Activated naive CD8-positive, alpha-beta T cell treated with anti-CD3 and anti-CD28 coated beads, Interleukin-2, amount 10 ng/mL, durations not matched to agents 7 days and 5 days (primary cell): ENCODE data around the gene PANK3. TPM values are rescaled to one million over a fixed set of nuclear protein-coding genes. Genes with fewer than 3 reads are reported as not detected.

Experiments used
- ATAC-seq: fragments of 150-1000 bp; cut with Tn5 transposase; one replicate; pipeline ENCODE4 v1.10.0; 2021; ENCODE audit warnings: low read depth, moderate library complexity
- POLR2A ChIA-PET: fragments of 350-600 bp; sonication (Branson Sonifier 250); formaldehyde crosslinking; loops from one replicate; lab custom pipeline; 2021; ENCODE audit warnings: antibody characterized with exemption; lab: Charles Lee
- DNase-seq: peaks from one replicate; pipeline ENCODE4 v3.0.0; 2021
- H3K27ac Mint-ChIP-seq: one replicate; pipeline ENCODE4 v1.8.0; 2022; ENCODE audit warnings: mild to moderate bottlenecking, mixed read lengths
- H3K27me3 Mint-ChIP-seq: one replicate; pipeline ENCODE4 v1.8.0; 2022; ENCODE audit warnings: mild to moderate bottlenecking, moderate library complexity, mixed read lengths
- H3K36me3 Mint-ChIP-seq: one replicate; pipeline ENCODE4 v1.8.0; 2021; ENCODE audit warnings: mild to moderate bottlenecking, mixed read lengths
- H3K4me1 Mint-ChIP-seq: one replicate; pipeline ENCODE4 v1.8.0; 2021; ENCODE audit warnings: mixed read lengths
- H3K4me3 Mint-ChIP-seq: one replicate; pipeline ENCODE4 v1.8.0; 2022; ENCODE audit warnings: mild to moderate bottlenecking, moderate library complexity, mixed read lengths
- H3K9me3 Mint-ChIP-seq: one replicate; pipeline ENCODE4 v1.8.0; 2021; ENCODE audit warnings: mixed read lengths
- total RNA-seq, 2 experiments: library from RNA; stranded (reverse); gene quantifications; one replicate each; pipeline ENCODE4 v1.2.3, GENCODE V29; 2021

PANK3 gene
- 10 to 100 TPM; 51.3 to 52.2 TPM for total RNA-seq

DNA sequence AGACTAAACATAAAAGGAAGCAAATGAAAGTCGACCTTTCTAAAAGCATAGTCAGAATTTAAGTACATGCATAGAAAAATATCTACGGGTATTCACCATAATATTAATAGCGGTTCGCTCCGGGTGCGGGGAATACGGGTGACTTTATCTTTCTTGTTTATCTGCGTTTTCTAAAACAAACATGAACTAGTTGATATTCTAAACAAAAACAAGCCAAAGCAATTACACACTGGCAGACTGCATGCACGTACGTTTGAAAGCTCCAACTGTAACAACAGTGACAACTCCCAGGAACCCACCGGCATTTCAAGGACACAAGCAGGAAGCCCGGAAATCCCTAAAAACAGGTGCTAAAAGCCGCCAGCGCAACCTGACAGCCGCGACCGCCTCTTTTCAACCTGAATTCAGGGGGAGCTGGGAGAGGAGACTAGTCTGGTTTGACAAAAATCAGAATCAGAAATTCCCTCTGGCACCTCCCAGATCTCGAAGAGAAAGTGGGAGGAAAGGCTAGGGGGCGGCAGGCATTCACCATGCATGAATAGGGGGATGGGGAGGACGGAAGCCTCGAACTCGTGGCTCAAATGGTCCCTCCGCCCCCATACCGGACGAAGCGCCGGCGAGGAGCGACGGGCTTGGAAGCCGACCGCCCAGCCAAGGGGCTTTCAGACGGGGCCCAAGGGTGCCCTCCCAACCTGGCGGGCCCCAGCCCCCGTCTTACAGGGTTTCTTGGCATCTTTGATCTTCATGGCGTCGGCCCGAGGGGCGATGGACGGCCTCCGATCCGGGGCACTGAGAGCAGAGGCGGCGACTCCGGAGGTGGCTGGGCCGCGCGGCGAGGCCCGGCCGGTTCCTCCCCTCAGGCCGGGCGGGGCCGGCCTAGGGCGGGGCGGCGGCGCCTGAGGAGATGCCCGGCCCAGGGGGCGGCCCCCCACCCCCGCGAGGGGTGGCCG lies at the start of gene PANK3:
Gene PANK3 (minus strand): TSS at position 831 of the 950 bp plus-strand sequence. CDS start 85 bp downstream, at position 746.
- Mint-ChIP-seq H3K27ac (peak within 1 kb of the TSS; percentile 96), H3K27me3 (no peaks in the 10 kb centered on the region), H3K9me3 (peaks cover 4% of the 10 kb centered on the region), H3K4me1 (peaks cover 37% of the 10 kb centered on the region), H3K36me3 (peaks cover 12% of the 10 kb centered on the region), H3K4me3 (peak within 1 kb of the TSS; percentile 96)
- DNase-seq = no peak
- POLR2A ChIA-PET = interaction anchor here (1.0 to 2.1 kb wide), 2 partner anchors 9 to 92 kb away, joined by 5 to 9 read pairs; partner anchors contain the start of gene RARS1
- peak; percentile 72 for ATAC-seq

- ATAC-seq = no peak
- no peaks in the 10 kb centered on the region for H3K4me1 Mint-ChIP-seq
Observed at GRCh38 chr5:168624850-168625364, 45.7 kb upstream of the PANK3 start.

GRCh38 chr5:168620807-168621206 lies 41.6 kb upstream of the PANK3 start:
- H3K4me1 Mint-ChIP-seq = no peaks in the 10 kb centered on the region
- no peak overlapping the region for H3K4me3 Mint-ChIP-seq
- POLR2A ChIA-PET = no interaction called here
- no peaks in the 10 kb centered on the region for H3K36me3 Mint-ChIP-seq
- no peak for ATAC-seq
- no peak for DNase-seq
- no peaks in the 10 kb centered on the region for H3K9me3 Mint-ChIP-seq
- peaks cover 6% of the 10 kb centered on the region for H3K27me3 Mint-ChIP-seq
- H3K27ac Mint-ChIP-seq = no peak overlapping the region

More at GRCh38 chr5:168624850-168625364, 45.7 kb upstream of the PANK3 start:
- H3K36me3 Mint-ChIP-seq = no peaks in the 10 kb centered on the region
- no peak overlapping the region for H3K4me3 Mint-ChIP-seq
- H3K27ac Mint-ChIP-seq = no peak overlapping the region
- POLR2A ChIA-PET = no interaction called here
- no peak for DNase-seq
- peaks cover 3% of the 10 kb centered on the region for H3K27me3 Mint-ChIP-seq
- H3K9me3 Mint-ChIP-seq = no peaks in the 10 kb centered on the region

DNA sequence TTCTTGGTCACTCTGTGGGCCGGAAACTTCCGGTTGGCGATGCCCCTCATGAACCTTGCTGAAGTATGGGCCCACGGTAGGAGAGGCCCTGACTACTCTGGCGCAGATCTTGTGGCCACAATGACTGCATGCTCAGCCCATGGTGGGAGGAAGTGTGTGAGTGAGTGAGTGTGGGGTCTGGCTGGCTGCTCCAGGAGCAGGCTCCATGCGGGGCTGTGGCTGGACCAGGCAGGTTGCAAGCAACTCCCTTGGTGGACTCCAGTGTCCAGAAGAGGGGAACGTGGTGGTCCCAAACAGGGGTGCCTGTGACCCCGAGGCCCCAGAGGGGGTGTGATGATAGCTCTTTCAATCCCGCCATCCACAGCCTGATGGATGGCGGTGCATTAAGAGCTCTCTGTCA lies 35.5 kb upstream of the PANK3 start:
- Mint-ChIP-seq H3K36me3 (no peaks in the 10 kb centered on the region), H3K27me3 (peaks cover 3% of the 10 kb centered on the region), H3K27ac (no peak overlapping the region), H3K4me1 (peaks cover 8% of the 10 kb centered on the region), H3K4me3 (no peak overlapping the region), H3K9me3 (peaks cover 6% of the 10 kb centered on the region)
- DNase-seq = no peak
- no peak for ATAC-seq
- POLR2A ChIA-PET = no interaction called here

- ATAC-seq = no peak
- Mint-ChIP-seq H3K27ac (no peak overlapping the region), H3K4me1 (peaks cover 8% of the 10 kb centered on the region), H3K36me3 (no peaks in the 10 kb centered on the region), H3K9me3 (peaks cover 6% of the 10 kb centered on the region), H3K4me3 (no peak overlapping the region), H3K27me3 (peaks cover 3% of the 10 kb centered on the region)
- POLR2A ChIA-PET = no interaction called here
- DNase-seq = no peak
Observed at GRCh38 chr5:168613996-168614395, 34.8 kb upstream of the PANK3 start.

DNA sequence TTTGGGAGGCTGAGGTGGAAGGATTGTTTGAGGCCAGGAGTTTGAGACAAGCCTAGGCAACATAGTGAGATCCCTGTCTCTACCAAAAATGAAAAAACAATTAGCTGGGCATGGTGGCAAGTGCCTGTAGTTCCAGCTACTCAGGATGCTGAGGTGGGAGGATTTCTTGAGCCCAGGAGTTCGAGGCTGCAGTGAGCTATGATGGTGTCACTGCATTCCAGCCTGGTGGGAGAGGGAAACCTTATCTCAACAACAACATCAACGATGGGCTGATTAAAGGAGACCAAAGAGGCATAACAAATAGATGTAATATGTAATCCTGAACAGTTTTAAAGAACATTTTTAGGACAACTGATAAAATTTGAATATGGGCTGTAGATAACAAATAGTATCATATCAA lies 34.2 kb upstream of the PANK3 start:
- POLR2A ChIA-PET = no interaction called here
- Mint-ChIP-seq H3K9me3 (peaks cover 6% of the 10 kb centered on the region), H3K36me3 (no peaks in the 10 kb centered on the region), H3K4me3 (no peak overlapping the region), H3K27me3 (no peaks in the 10 kb centered on the region), H3K4me1 (peaks cover 8% of the 10 kb centered on the region), H3K27ac (no peak overlapping the region)
- ATAC-seq (no peak), DNase-seq (no peak)

DNA sequence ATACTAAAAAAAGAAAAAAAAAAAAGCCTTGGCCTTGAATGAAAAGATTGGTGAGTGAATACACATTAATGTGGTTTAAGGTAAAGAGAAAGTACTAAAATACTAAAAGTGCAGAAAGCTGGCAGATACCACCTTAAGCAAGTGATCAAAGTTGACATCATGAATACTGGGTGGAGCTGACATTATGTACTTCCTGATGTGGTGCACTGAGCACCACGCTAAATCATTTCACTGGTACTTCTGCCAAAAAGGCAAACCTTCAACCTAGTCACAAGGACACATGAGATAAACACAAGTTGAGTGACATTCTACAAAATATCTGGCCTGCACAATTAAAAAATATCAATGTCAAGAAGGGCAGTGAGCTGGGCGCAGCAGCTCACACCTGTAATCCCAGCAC lies 33.8 kb upstream of the PANK3 start:
- H3K36me3 Mint-ChIP-seq = no peaks in the 10 kb centered on the region
- POLR2A ChIA-PET = no interaction called here
- ATAC-seq (peak; percentile 82), DNase-seq (no peak)
- no peaks in the 10 kb centered on the region for H3K27me3 Mint-ChIP-seq
- peaks cover 6% of the 10 kb centered on the region for H3K9me3 Mint-ChIP-seq
- H3K4me1 Mint-ChIP-seq = peaks cover 8% of the 10 kb centered on the region
- H3K4me3 Mint-ChIP-seq = no peak overlapping the region
- no peak overlapping the region for H3K27ac Mint-ChIP-seq

- H3K27ac Mint-ChIP-seq = no peak overlapping the region
Observed at GRCh38 chr5:168612123-168612522, 33.0 kb upstream of the PANK3 start.

GRCh38 chr5:168611165-168611564 lies 32.0 kb upstream of the PANK3 start:
- Mint-ChIP-seq H3K9me3 (peaks cover 6% of the 10 kb centered on the region), H3K36me3 (no peaks in the 10 kb centered on the region), H3K4me1 (peaks cover 12% of the 10 kb centered on the region), H3K4me3 (no peak overlapping the region), H3K27ac (no peak overlapping the region), H3K27me3 (no peaks in the 10 kb centered on the region)
- DNase-seq (no peak), ATAC-seq (no peak)
- POLR2A ChIA-PET = no interaction called here

More at GRCh38 chr5:168612123-168612522, 33.0 kb upstream of the PANK3 start:
- H3K9me3 Mint-ChIP-seq = peaks cover 6% of the 10 kb centered on the region
- peaks cover 12% of the 10 kb centered on the region for H3K4me1 Mint-ChIP-seq
- POLR2A ChIA-PET = no interaction called here
- no peak overlapping the region for H3K4me3 Mint-ChIP-seq
- no peak for DNase-seq
- H3K36me3 Mint-ChIP-seq = no peaks in the 10 kb centered on the region
- H3K27me3 Mint-ChIP-seq = no peaks in the 10 kb centered on the region
- no peak for ATAC-seq

DNA sequence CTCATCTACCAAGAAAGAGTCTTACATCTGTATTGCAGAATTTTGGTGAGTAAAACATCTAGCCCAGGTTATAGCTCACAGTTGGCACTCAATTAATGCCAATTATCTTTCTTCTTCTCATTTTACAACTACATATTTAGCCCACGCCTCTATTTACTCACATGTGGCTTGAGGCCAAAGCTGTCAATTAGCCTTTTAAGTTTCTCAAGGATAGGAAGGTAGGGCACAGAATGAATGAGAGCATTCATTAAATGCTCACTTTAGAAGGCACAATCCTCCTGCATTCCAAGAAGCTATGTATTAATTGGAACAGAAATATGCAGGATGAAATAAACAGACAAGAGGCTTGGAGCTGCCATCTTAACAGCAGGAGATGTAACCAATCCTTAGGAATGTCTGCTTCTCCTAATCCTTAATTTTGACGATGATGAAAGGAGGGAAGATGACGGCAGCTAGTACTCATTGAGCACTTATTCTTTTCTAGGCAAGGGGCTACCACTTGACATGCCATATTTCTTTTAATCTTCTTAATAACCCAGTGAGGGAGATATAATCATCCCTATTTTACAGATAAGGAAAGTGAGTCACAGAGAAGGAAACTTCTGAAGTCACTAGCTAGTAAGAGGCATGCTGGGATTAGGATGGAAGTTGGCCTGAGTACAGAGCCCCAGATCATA lies 30.8 kb upstream of the PANK3 start:
- H3K4me1 Mint-ChIP-seq = peaks cover 12% of the 10 kb centered on the region
- no peaks in the 10 kb centered on the region for H3K27me3 Mint-ChIP-seq
- H3K4me3 Mint-ChIP-seq = no peak overlapping the region
- no peaks in the 10 kb centered on the region for H3K36me3 Mint-ChIP-seq
- H3K27ac Mint-ChIP-seq = no peak overlapping the region
- DNase-seq = no peak
- POLR2A ChIA-PET = no interaction called here
- ATAC-seq = no peak
- peaks cover 5% of the 10 kb centered on the region for H3K9me3 Mint-ChIP-seq

GRCh38 chr5:168608821-168609220 lies 29.7 kb upstream of the PANK3 start:
- no peak overlapping the region for H3K4me3 Mint-ChIP-seq
- no peaks in the 10 kb centered on the region for H3K27me3 Mint-ChIP-seq
- no peak overlapping the region for H3K27ac Mint-ChIP-seq
- ATAC-seq = no peak
- DNase-seq = no peak
- H3K36me3 Mint-ChIP-seq = no peaks in the 10 kb centered on the region
- H3K4me1 Mint-ChIP-seq = peaks cover 12% of the 10 kb centered on the region
- POLR2A ChIA-PET = no interaction called here
- H3K9me3 Mint-ChIP-seq = peaks cover 2% of the 10 kb centered on the region

- peaks cover 2% of the 10 kb centered on the region for H3K9me3 Mint-ChIP-seq
- H3K27ac Mint-ChIP-seq = no peak overlapping the region
- ATAC-seq (no peak), DNase-seq (no peak)
- H3K27me3 Mint-ChIP-seq = no peaks in the 10 kb centered on the region
- no peak overlapping the region for H3K4me3 Mint-ChIP-seq
- POLR2A ChIA-PET = no interaction called here
- H3K4me1 Mint-ChIP-seq = peaks cover 12% of the 10 kb centered on the region
- no peaks in the 10 kb centered on the region for H3K36me3 Mint-ChIP-seq
Observed at GRCh38 chr5:168608386-168608785, 29.2 kb upstream of the PANK3 start.

GRCh38 chr5:168607946-168608345 lies 28.8 kb upstream of the PANK3 start:
- H3K27ac Mint-ChIP-seq = no peak overlapping the region
- ATAC-seq (no peak), DNase-seq (no peak)
- no peaks in the 10 kb centered on the region for H3K27me3 Mint-ChIP-seq
- H3K4me1 Mint-ChIP-seq = peaks cover 9% of the 10 kb centered on the region
- H3K36me3 Mint-ChIP-seq = no peaks in the 10 kb centered on the region
- peaks cover 2% of the 10 kb centered on the region for H3K9me3 Mint-ChIP-seq
- H3K4me3 Mint-ChIP-seq = no peak overlapping the region
- POLR2A ChIA-PET = no interaction called here
